ENCODE measurements around the gene MRPL48.
A peak's percentile ranks its signal among the peaks of the same experiment; 100 is the strongest.
"Not testable (repeated sequence)": the region's sequence is repeated elsewhere in the genome, so short reads cannot be mapped to it uniquely, and the experiment has no call there.

MRPL48 gene

DNA sequence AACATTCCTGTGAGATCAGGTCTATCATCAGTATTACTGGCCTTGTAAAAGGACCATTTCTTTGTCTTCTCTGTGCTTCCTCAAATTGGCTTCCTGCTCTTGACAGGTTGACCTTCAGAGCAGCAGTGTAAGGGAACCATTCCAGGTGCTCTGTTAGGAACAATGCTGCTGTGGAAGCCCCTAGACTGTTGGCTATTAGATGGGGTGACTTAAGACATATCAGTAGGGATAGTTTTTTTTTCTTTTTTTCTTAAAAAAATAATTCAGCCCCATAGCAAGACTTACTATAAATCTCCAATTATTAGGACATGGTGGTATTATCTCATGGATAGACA is 51.4 kb downstream of the MRPL48 start:
- DNase-seq (ENCODE audit: low read depth), result no peak

DNA sequence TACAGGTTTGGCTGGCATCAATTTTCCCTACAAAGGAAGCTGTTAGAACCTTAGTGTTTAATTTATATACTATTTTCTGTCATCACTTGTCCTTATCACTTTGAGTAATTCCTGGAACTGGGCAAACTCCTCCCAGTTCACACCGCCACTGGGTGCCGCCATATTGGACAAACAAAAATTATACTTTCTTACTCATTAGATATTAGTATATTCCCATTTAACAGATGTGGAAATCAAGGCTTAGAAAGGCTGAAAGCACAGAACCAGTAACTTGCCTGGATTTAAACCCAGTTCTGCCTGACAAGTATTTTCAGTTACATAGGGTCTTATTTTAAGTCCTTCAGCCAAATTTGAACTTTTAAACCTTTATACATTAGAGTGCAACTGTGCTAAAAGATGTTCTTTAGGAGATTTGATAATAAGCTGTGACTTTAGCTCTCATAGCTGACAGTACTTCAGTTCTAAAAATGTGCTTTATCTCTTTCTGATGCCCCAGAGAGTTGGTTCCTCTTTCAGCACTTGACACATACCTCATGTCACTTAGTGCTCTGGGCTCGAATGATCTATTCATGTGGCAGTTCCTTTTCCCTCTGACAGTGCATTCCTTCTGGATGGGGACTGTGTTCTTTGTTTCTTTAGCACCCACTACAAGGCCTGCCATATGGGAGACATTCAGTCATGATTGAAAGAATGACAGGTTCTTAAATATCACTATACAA is 63.5 kb downstream of the MRPL48 start:
- no peak for DNase-seq (ENCODE audit: low read depth)

DNA sequence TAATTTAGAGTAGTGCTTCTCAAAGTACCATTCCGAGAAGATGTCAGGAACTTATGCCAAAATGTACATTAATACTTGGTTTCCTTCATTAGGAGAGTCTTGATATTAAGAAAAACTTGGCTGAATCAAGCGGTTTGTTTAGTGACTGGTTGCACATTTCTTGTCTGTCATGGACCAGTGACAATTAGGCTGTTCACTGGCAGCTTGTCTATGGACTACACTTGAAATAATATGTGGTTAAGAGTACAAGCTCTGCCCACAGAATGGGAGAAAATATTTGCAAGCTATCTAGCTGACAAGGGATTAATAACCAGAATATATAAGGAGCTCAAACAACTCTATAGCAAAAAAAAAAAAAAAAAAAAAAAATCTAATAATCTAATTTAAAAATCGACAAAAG is 64.4 kb downstream of the MRPL48 start:
- no peak for DNase-seq (ENCODE audit: low read depth)

DNA sequence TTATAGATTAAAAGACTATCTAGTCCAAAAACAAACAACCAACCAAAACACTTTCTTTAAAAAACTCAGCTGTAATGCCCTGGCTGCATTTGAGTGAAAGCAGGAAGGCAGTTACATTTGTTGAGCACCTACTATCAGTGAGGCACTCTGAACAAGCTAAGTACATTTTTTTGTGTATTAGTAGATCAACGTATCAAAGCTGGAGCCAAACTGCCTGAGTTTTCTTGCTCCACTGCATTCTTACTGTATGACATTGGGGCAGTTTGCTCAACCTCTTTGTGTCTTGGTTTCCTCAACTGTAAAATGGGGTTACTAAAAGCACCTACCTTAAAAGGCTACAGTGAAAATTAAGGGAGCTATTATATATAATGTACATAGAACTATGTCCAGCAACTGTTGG is 67.0 kb downstream of the MRPL48 start:
- no peak for DNase-seq (ENCODE audit: low read depth)

DNA sequence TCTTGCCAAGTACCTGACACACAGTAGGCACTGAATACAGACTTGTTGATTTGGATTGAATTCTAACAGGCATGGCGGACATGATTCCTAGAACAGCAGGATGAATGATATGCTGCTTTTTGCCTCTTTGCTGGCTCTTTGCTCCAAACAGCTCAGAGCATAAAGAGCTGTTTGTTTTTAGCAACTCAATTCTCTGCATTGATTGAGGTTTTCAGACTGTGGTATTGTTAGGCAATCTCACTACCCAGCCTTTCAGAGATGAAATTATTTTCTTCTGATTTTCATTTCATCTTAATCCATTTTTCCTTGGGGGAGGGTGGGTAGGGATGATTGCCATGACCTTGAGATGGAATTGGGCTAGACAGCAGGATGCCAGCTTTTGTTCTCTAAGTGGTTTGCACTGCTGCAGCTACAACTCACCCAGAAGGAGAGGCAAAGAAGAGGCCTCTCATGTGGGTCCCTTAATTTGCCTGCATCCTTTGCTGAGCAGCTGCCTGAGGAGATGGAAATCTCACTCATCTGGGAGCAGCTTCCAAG is 68.4 kb downstream of the MRPL48 start:
- DNase-seq (ENCODE audit: low read depth), result no peak

DNA sequence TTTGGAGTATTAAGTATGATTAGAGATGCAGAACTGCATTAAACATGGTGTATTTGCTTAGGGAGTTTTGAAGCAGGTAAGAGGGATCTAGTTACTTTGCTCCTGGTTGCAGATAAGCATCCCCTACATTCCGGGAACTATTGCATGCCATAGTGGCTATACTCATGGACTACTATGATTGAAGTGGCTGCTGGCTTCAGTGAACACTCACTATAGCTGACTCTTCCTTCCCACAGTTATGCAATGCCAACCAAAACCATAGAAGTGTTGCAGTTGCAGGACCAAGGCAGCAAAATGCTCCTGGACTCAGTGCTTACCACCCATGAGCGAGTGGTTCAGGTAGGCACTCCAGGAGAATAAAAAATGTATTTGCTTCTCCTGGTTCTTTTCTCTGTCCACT is 72.0 kb downstream of the MRPL48 start:
- DNase-seq (ENCODE audit: low read depth), result no peak

DNA sequence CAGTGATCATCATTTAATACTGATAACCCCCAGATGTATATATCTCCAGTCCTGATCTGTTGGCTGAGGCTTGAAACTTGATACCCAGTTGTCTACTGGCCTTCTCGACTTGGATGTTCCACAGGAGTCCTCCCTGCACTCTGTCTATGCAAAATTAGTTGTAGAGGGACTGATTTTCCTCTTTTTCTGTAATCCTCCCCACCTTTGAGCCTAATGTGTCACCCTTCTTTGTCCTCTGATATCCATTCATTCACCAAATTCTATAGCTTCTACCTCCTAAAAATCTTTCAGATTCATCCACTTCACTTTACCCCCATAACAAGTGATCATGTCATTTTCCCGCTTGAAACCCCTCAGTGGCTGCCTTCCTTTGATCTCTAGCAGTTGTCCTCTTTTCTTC is 72.5 kb downstream of the MRPL48 start:
- no peak for DNase-seq (ENCODE audit: low read depth)

DNA sequence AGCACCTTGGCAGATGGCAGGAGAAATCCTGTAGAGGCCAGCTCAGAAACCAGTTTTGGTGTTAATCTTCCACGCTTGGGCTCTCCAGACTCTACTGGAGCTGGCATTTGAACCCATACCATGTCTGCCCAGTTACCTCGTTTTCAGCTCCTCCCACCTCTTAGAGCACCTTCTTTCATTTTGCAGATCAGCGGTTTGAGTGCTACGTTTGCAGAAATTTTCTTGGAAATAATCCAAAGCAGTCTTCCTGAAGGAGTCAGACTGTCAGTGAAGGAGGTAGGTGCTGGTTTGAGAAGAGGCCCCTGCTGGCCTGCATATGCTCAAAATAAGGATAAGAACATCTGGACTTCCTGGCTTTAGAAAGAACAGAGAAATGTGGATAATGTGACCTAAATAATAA is 75.3 kb downstream of the MRPL48 start:
- no peak for DNase-seq (ENCODE audit: low read depth)

DNA sequence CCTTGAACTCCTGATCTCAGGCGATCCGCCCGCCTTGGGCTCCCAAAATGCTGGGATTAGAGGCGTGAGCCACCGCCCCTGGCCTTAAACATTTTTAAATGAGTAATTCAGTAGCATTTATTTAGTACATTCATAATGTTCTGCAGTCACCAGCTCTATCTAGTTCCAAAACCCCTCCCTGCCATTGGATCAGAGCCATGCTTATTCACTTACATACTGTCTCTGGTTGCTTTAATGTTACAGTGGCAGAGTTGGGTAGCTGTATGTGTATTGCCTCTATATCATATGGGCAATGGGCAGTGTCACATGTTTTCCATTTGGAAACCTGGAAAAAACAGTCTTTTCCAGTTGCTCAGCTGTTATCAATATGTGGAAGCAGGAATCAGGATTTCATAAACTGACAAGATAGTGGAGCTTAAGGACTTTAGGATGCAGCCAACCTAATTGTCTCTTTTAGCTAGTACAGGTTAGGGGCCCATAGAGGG is 78.5 kb downstream of the MRPL48 start:
- DNase-seq (ENCODE audit: low read depth), result no peak

DNA sequence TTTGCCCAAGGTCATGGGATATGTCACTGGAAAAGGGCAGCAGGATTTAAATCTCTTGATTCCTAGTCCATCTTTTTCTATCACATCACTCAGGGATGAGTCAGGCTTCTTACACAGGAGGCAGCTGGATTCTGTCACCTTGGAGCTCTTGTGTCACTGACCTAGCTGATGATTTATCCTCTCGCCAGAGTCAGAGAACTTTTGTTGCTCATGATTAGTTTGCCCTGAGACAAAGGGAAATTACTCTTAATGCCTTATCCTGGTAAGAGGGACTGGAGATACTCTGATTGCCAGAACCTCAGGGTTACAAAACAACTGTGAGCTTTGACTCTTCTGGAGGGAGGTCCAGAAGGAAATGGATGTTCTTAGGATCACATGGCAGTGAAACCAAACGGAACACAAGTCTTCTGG is 78.9 kb downstream of the MRPL48 start:
- no peak for DNase-seq (ENCODE audit: low read depth)

DNA sequence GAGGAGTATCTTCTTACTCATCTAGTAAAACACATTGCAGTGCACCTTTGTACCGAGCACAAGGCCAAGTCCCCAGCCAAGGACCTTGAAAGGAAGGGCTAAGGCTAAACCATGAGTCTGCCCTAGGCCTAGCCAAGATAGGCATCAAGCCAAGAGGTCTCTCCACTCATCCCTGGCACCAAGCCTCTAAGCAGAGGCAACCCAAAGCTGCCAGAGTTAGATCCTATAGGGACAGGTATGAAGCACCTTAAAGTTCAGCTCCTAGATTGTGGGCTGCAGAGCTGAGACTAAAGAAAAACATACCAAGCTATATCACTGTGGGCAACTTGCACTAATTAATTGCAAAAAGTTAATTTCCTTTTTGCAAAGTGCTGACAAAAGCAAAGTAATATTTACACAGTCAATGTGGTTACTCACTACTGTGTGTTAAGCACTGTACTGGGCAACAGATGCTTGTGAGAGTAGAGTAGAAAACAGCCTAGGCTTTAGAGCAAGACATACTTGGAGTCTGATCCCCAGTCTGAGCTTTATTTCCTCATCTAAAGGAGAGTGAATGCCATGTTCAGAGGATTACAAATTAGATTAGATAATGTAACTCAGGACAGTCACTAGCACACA is 81.8 kb downstream of the MRPL48 start:
- no peak for DNase-seq (ENCODE audit: low read depth)

DNA sequence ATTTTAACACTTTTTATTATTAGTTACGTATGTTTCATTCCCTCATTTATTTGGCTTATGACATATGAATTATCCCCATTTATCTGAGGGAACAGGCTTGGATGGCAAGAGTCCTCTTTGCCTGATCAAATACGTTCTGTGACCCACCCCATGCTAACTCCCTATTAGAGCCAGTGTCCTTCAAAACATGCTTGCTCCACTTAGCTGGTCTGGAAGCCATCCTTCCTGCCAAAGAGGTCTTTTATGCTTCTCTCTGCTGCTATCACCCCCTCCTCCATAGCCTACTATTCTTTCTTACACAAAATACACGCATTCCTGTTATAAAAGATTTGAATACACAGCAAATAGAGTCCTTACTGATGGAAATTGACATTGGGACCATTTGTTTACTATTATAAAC is 82.6 kb downstream of the MRPL48 start:
- DNase-seq (ENCODE audit: low read depth), result no peak

DNA sequence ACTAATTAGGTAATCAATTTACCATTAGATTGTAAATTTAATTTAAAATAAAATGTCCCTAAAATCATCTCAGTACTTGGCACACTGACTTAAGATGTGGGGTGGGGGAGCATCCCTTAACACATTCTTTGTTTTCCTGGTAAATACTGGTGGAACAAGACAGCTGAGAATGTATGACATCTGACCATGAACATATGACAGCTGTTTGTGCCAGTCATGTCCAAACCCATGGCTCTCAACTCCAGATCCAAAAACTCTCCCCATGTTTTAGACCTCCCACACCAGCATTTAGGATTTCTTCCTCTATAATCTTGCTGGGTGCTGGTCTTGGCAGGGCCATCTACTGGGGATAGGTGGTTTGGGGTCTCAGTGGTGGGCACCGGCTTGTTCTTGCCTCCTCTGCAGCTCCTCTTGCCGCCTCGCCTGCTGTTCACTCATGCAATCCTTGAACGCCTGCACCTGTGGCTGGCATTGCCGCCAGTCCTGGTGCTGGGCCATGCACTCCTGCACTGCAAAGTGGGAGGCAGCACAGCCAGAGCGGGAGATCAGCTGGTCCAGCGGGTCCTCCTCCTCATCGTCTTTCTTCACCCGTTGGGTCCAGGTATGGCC is 85.2 kb downstream of the MRPL48 start:
- no peak for DNase-seq (ENCODE audit: low read depth)

DNA sequence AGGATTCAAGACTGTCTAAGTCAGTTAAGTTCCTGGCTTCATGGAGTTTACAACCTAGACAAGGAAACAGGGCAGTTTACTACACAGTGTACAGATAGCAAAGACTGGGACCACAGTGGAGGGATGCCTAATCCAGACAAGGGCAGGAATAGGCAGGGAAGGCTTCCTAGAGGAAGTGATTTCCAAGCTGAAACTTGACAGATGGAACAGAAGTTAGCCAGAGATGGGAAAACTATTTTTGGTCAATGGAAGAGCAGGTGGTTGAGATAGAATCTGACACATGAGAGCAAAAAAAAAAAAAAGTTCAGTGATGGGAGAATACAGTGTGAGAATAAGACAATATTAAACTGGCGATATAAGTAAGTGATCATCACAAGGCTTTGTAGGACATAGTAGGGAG is 87.7 kb downstream of the MRPL48 start:
- DNase-seq (ENCODE audit: low read depth), result no peak

DNA sequence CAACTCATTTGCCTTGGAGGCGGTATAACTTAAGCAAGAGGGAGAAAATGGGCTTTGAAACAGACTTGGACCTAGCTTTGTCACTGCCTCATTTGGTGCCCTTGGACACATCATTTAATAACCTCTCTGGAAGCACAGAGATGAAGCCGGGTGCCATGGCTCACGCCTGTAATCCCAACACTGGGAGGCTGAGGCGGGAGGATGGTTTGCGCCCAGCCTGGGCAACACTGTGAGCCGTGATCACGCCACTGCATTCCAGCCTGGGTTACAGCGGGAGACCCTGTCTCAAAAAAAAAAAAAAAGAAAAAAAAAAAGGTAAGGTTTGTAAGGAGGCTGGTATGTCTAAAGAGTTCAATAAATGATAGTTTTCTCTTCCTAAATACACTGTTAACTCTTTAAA is 88.2 kb downstream of the MRPL48 start:
- DNase-seq (ENCODE audit: low read depth), result no peak

DNA sequence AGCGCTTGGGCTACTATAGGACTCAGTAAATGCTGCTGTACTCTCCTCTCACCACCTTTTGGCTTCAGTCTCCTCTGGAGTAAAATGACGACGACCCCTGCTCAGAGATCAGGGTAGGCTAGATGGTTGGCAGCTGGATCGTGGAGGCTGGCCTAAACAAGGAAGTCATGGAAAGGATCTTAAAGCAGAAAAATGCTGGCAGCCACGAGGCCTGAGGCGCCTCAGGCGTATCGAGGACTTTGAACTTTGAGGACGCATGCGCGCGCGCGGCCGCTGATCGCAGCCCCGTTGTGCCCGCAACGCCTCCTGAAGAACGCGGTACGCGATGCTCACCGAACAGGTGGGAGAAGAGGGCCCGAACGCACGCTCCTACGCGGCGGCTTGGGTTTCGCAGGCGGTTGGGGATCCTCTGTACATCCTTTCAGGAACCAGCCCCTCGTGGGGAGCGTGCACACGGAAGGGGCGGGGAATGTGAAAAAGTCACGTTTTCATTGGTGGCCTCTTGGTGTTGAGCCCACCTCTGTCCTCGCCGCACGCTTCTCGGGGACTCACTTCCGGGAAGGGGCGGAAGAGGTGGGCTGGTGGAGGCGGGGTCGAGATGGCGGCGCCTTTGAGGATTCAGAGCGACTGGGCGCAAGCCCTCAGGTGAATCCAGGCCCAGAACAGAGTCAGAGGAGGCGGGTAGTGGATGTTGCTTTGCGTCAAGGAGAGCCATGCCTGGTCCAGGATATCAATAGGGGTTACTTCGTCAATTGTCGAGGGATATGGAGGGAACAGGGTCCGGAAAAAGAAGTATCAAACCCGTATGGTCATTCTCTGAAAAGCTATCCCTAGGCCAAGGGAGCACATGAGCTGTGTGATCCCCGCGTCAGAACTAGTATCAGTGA is 89.0 kb downstream of the MRPL48 start, which contains the start of the genes COA4 and PAAF1:
Gene COA4, minus strand, starts transcription at position 423 of the 887 bp plus-strand sequence. CDS start 3,468 bp downstream, outside the sequence.
Gene PAAF1, plus strand, starts transcription at position 576 of the 887 bp plus-strand sequence. Its CDS starts 23 bp downstream, at position 599.
- DNase-seq (ENCODE audit: low read depth), result peak; percentile 92

DNA sequence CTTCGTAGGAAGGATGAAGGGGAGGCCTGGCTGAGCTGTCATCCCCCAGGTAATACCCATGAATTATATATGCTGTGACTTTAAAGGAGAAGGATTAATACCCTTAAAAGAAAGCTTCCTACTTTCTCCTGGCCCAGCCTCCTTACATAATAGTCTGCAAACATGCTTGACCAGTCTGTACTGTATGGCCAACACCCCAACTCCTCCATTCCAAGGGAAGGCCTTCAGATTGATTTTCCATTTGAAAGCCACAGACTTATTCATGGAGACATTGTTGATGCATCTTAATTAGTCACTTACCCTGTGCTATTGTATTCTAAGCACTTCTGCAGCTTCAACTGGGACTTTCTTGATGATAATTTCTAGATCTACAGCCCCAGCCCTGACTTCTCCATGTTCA is 91.1 kb downstream of the MRPL48 start:
- no peak for DNase-seq (ENCODE audit: low read depth)

DNA sequence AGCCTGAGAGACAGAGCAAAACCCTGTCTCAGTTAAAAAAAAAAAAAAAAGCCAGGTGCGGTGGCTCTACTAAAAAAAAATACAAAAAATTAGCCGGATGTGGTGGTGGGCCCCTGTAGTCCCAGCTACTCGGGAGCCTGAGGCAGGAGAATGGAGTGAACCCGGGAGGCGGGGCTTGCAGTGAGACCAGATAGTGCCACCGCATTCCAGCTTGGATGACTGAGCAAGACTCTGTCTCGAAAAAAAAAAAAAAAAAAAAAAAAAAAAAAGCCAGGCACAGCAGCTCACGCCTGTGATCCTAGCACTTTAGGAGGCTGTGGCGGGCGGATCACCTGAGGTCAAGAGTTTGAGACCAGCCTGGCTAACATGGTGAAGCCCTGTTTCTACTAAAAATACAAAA is 92.8 kb downstream of the MRPL48 start:
- not testable (repeated sequence) for DNase-seq (ENCODE audit: low read depth)

DNA sequence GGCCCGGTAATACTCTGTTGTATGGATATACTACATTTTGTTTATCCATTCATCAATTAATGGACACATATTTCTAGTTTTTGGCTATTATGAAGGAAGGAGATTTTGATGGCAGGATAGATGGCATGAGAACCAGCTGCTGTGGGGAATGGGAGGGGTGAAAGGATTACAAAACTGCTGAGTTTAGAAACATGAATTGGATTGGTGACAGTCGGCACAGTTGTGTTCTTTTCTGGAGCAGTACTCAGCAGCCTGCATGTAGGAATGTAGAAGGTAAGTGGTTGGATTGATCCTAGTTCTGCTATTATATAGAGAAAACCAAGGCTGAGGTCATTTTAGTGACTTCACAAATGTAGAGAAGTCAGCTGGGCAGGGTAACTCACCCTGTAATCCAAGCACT is 96.2 kb downstream of the MRPL48 start:
- DNase-seq (ENCODE audit: low read depth), result no peak

DNA sequence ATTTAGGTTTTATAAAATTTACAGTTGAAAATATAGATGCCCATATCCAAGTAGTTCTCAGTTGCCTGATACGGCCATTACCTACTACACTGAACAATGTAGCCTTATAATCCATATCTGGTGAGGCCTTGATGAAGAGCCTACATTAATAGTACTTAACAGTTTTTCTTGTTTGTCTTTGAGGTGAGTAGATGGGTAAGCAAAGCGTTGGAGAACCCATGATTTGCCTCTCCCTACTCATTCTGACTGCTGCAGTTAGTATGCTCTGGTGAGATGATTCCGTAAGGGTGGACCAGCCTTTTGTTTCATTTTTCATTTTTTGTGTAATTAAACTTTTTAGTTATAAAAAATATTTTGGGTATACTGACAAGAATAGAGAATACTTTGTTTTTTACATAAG is 100.6 kb downstream of the MRPL48 start:
- DNase-seq (ENCODE audit: low read depth), result no peak

DNA sequence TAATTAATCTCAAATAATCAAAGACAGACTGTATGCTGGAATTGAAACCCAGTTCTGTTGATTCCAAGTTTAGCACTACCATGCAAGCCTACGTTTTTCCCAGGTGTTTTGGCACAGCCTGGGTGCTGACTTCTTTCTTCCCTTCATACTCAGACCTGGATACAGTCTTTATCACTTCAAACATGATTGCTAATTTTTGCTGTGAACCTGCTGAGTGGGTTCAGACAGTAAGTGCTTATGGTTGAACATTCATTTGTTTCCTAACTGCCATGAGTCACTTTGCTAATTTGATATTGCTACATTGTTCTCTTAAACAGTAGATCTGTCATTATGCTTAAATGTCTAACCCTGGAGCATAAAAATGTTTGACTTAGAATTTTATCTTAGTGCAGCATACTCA is 101.3 kb downstream of the MRPL48 start:
- no peak for DNase-seq (ENCODE audit: low read depth)

DNA sequence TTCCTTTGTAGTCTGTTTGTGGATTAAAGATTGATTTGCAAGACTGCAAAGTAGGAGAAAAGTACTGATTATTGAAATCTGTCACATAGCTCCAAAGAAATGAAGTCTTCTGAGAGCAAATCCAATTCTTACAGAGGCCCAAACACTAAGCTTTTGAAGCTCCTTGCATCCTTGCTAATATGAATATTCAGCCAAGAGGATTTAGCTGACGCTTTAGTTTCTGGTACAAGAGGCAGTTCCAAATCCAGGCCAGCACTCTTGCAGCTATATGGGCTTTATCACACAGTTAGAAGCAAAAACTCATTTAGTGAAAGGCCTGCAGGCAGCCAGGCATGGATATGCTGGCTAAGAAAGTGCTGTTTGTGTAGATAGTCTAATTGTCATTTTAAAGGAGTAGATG is 101.9 kb downstream of the MRPL48 start:
- DNase-seq (ENCODE audit: low read depth), result no peak

Data from activated gamma-delta T cell treated with anti-CD3 and anti-CD28 coated beads, Interleukin-2, amount 50 U/mL, for 16 hours (primary cell).